Activated CD8-positive, alpha-beta T cell treated with anti-CD3 and anti-CD28 coated beads for 36 hours (primary cell): ENCODE measurements around the gene DYRK1A. TPM values are rescaled to one million over a fixed set of nuclear protein-coding genes. Genes with fewer than 3 reads are reported as not detected.

Source experiments
- ATAC-seq: fragments of 200-7000 bp; cut with Tn5 transposase; one replicate; pipeline ENCODE4 v1.10.0; 2021; ENCODE audit warnings: mild to moderate bottlenecking, moderate library complexity
- CTCF ChIA-PET: fragments of 350-600 bp; sonication (Branson Sonifier 250); formaldehyde crosslinking; loops from one replicate; lab custom pipeline; 2021; ENCODE audit warnings: antibody characterized with exemption; lab: Charles Lee
- POLR2A ChIA-PET: fragments of 350-600 bp; sonication (Branson Sonifier 250); formaldehyde crosslinking; loops from one replicate; lab custom pipeline; 2021; ENCODE audit warnings: antibody characterized with exemption; lab: Charles Lee
- DNase-seq: peaks from one replicate; pipeline ENCODE4 v3.0.0-alpha.2; 2020
- H3K27ac Mint-ChIP-seq: one replicate; pipeline ENCODE4 v1.8.0; 2021; ENCODE audit warnings: mild to moderate bottlenecking, mixed read lengths
- H3K27me3 Mint-ChIP-seq: one replicate; pipeline ENCODE4 v1.8.0; 2021; ENCODE audit warnings: mixed read lengths
- H3K36me3 Mint-ChIP-seq: one replicate; pipeline ENCODE4 v1.8.0; 2021; ENCODE audit warnings: low read depth, mixed read lengths
- H3K4me1 Mint-ChIP-seq: one replicate; pipeline ENCODE4 v1.8.0; 2021; ENCODE audit warnings: low read depth, mixed read lengths
- H3K4me3 Mint-ChIP-seq: one replicate; pipeline ENCODE4 v1.8.0; 2021; ENCODE audit warnings: mild to moderate bottlenecking, moderate library complexity, mixed read lengths
- H3K9me3 Mint-ChIP-seq: one replicate; pipeline ENCODE4 v1.8.0; 2021; ENCODE audit warnings: mixed read lengths
- CTCF ChIP-seq: fragments of 200-600 bp; IDR thresholded peaks from one replicate; pipeline ENCODE4 v1.8.0; 2022; ENCODE audit warnings: antibody characterized with exemption, mild to moderate bottlenecking
- intact Hi-C: fragments of 100-400 bp; cut with micrococcal nuclease; formaldehyde crosslinking; loops from one replicate; pipeline ENCODE4 v1.10.0; 2022
- total RNA-seq, 2 experiments: library from RNA; stranded (reverse); gene quantifications; one replicate each; pipeline ENCODE4 v1.2.3, GENCODE V29; 2021

DYRK1A gene
- total RNA-seq, 2 experiments from 2014 or later, result 57.5 to 58.7 TPM

GRCh38 chr21:37350472-37350871, 16.1 kb upstream of the DYRK1A start:
- no peak for TF ChIP-seq CTCF
- CTCF ChIA-PET, result no interaction called here
- H3K4me3 Mint-ChIP-seq, result no peak overlapping the region
- DNase-seq (no peak), ATAC-seq (no peak)
- intact Hi-C loops, result no loop called here
- H3K36me3 Mint-ChIP-seq, result peaks cover 10% of the 10 kb centered on the region
- no peak overlapping the region for H3K27ac Mint-ChIP-seq
- peaks cover 18% of the 10 kb centered on the region for H3K9me3 Mint-ChIP-seq
- H3K4me1 Mint-ChIP-seq, result no peaks in the 10 kb centered on the region
- H3K27me3 Mint-ChIP-seq, result peaks cover 4% of the 10 kb centered on the region
- POLR2A ChIA-PET, result no interaction called here

DNA sequence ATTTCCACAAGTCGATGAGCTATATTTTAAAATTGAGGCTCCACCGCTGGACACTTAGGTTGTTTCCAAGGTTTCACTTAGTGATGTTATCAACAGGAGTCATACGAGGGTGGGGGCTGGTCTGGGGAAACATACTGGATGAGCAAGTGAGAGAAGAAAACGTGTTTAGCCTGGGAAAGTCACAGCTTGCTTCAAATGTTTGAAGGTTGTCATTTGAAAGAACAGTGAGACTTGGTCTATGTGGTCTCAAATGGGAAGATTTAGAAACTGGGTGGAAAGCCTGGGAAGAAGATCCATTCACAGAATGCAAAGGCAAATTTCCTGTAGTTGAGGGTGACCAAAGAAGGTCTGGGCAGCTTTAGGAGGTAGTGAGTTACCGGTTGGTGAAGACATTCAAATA, 9.9 kb upstream of the DYRK1A start:
- intact Hi-C loops, result no loop called here
- ChIA-PET CTCF (no interaction called here), POLR2A (no interaction called here)
- TF ChIP-seq CTCF, result no peak
- no peak for ATAC-seq
- H3K9me3 Mint-ChIP-seq, result peaks cover under 1% of the 10 kb centered on the region
- H3K36me3 Mint-ChIP-seq, result peaks cover under 1% of the 10 kb centered on the region
- no peak overlapping the region for H3K4me3 Mint-ChIP-seq
- H3K27me3 Mint-ChIP-seq, result peaks cover 4% of the 10 kb centered on the region
- no peak overlapping the region for H3K27ac Mint-ChIP-seq
- no peak for DNase-seq
- peaks cover 7% of the 10 kb centered on the region for H3K4me1 Mint-ChIP-seq

DNA sequence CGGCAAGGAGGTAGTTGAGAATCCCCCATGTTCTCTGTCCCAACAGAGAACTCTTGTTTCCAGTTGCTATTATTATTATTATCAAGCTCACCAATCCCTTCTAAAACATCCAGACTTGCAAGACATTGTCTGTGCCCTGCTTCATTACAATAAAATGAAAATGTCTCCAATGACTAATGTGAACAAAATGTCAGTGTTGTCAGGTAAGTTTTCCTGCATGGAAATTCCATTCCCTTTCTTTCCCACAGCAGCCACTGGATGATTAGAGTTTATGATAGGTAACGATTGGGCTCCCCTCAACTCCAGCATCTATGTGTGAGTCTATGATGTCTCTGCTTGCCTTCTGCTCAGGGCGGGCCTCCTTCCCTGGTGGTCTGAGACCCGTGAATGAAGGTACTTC, 8.9 kb upstream of the DYRK1A start:
- ATAC-seq (no peak), DNase-seq (no peak)
- H3K36me3 Mint-ChIP-seq, result no peaks in the 10 kb centered on the region
- TF ChIP-seq CTCF, result no peak
- CTCF ChIA-PET, result no interaction called here
- no peak overlapping the region for H3K27ac Mint-ChIP-seq
- no peaks in the 10 kb centered on the region for H3K9me3 Mint-ChIP-seq
- H3K4me1 Mint-ChIP-seq, result peaks cover 7% of the 10 kb centered on the region
- no peak overlapping the region for H3K4me3 Mint-ChIP-seq
- POLR2A ChIA-PET, result no interaction called here
- intact Hi-C loops, result no loop called here
- H3K27me3 Mint-ChIP-seq, result peaks cover 4% of the 10 kb centered on the region

DNA sequence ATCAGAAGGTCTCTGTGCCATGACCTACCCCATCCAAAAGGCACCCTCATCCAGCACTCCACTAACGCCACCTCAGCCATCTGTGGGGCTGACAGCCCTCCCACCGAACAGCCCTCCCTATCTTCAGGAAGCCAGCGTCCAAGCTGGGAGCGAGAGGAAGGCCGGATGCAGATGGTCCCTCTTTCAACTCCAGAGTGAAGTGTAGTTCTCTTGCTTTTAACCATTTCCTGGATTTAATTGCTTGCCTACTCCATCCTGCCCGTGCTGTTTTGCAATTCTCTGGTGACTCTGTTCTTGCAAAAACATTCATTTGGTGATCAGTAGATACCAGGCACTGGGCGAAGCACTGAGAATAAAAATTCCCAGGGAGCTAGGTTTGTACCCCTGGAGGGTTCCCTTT, 8.2 kb upstream of the DYRK1A start:
- CTCF ChIA-PET, result no interaction called here
- Mint-ChIP-seq H3K27me3 (peaks cover 4% of the 10 kb centered on the region), H3K27ac (no peak overlapping the region), H3K36me3 (no peaks in the 10 kb centered on the region), H3K4me1 (peaks cover 7% of the 10 kb centered on the region), H3K9me3 (no peaks in the 10 kb centered on the region), H3K4me3 (no peak overlapping the region)
- intact Hi-C loops, result no loop called here
- no peak for DNase-seq
- ATAC-seq, result no peak
- POLR2A ChIA-PET, result no interaction called here
- TF ChIP-seq CTCF, result no peak

GRCh38 chr21:37363936-37364335, 2.6 kb upstream of the DYRK1A start:
- Mint-ChIP-seq H3K4me3 (no peak overlapping the region), H3K4me1 (peaks cover 5% of the 10 kb centered on the region), H3K36me3 (peaks cover 8% of the 10 kb centered on the region), H3K27ac (no peak overlapping the region), H3K27me3 (no peaks in the 10 kb centered on the region), H3K9me3 (no peaks in the 10 kb centered on the region)
- ATAC-seq (no peak), DNase-seq (no peak)
- TF ChIP-seq CTCF, result no peak
- ChIA-PET CTCF (no interaction called here), POLR2A (interaction anchor here (2.3 kb wide), 1 partner anchor 107 kb away, joined by 9 read pairs; no protein-coding TSS in a partner anchor)
- intact Hi-C loops, result no loop called here
